Heart right ventricle (tissue), 16 donors: ENCODE results near the gene ZNF576. TPM values are rescaled to one million over a fixed set of nuclear protein-coding genes. Genes with fewer than 3 reads are reported as not detected.

Source experiments
- ATAC-seq, 8 donors: fragments of 200-7000 bp; cut with Tn5 transposase; one replicate each; pipeline ENCODE4 v1.9.1; 2020; ENCODE audit warnings: mild to moderate bottlenecking in 8 of 8, moderate library complexity in 8 of 8, moderate number of reproducible peaks in 1 of 8
- DNase-seq, 2 donors: peaks; one replicate each; pipeline ENCODE4 v3.0.0-alpha.2; 2020
- H3K27ac ChIP-seq, 10 donors: fragments of 200-600 bp; sonication (generic) in 2 of 10; one replicate each; pipeline versions ENCODE4 v1.5.0 to v1.8.0; 2020 to 2022; ENCODE audit warnings: mild to moderate bottlenecking in 3 of 10
- H3K27me3 ChIP-seq, 7 donors: fragments of 200-600 bp; one replicate each; pipeline ENCODE4 v1.8.0; 2021 to 2022; ENCODE audit warnings: mild to moderate bottlenecking in 2 of 7
- H3K36me3 ChIP-seq, 9 donors: fragments of 200-600 bp; sonication (generic) in 1 of 9; one replicate each; pipeline versions ENCODE4 v1.5.0 to v1.8.0; 2020 to 2022; ENCODE audit warnings: mild to moderate bottlenecking in 2 of 9
- H3K4me1 ChIP-seq, 9 donors: fragments of 200-600 bp; sonication (generic) in 1 of 9; one replicate each; pipeline versions ENCODE4 v1.5.0 to v1.8.0; 2020 to 2022; ENCODE audit warnings: mild to moderate bottlenecking in 4 of 9
- H3K4me3 ChIP-seq, 10 donors: fragments of 200-600 bp; sonication (generic) in 2 of 10; one replicate each; pipeline versions ENCODE4 v1.5.0 to v1.8.0; 2020 to 2022; ENCODE audit warnings: mild to moderate bottlenecking in 7 of 10, moderate library complexity in 2 of 10
- H3K9me3 ChIP-seq, 11 donors: fragments of 200-600 bp in 10 of 11; sonication (generic) in 2 of 11; one replicate each; pipeline versions ENCODE4 v1.5.0 to v1.8.0; 2013 to 2022; ENCODE audit warnings: mild to moderate bottlenecking in 2 of 11, control low read depth in 1 of 11, moderate library complexity in 1 of 11
- WGBS, 2 donors: extraction: QIAGEN DNeasy Blood & Tissue Kit; methylation state at CpG; one replicate each; pipeline ENCODE4 v1.1.7; 2013; ENCODE audit warnings: inconsistent platforms in 1 of 2; 5-methylcytosine and 5-hydroxymethylcytosine counted together
- intact Hi-C, 10 donors: fragments of 100-400 bp; cut with DNase I; formaldehyde crosslinking; loops; one replicate each; pipeline versions ENCODE4 v1.11.1 to v1.14.2; 2022
- polyA plus RNA-seq, 2 donors: library from polyadenylated mRNA; stranded (reverse); fragments of 200-250 nt; gene quantifications; one replicate each; pipeline ENCODE4 v1.2.3, GENCODE V29; 2013
- total RNA-seq, 10 donors: library from RNA; stranded (reverse); fragmentation: NEBNext Ultra II Directional in 3 of 10; extraction: Animal tissue kit (Norgen Biotek cat#: 25700) in 3 of 10; gene quantifications; one replicate each; pipeline versions ENCODE4 v1.2.1 to v1.2.4, GENCODE V29; 2021 to 2023
- TF ChIP-seq, protein P1 (sequence below), 9 donors: fragments of 200-600 bp; sonication (generic) in 2 of 9; IDR thresholded peaks; one replicate each; pipeline versions ENCODE4 v1.5.0 to v1.8.0; 2021 to 2022; ENCODE audit warnings: antibody characterized with exemption in 9 of 9, mild to moderate bottlenecking in 5 of 9, moderate library complexity in 1 of 9
- donor health status: Arrhythmogenic right ventricular cardiomyopathy.
- donor health status: ischemic (EF 13 %, LVEDD 7.1; RV severe dilation, severe dysfunction).
- donor health status: healthy with polysubstance abuse.
- donor health status: DM: no; HTN: yes; CAD: no.
- donor health status: DM: no; HTN: no; CAD: no.
- donor health status: ischemic (EF 25% LVEDD 6.9; RV normal size, moderate dysfunction).
- donor health status: ischemic (EF 25% LVEDD 5.7; RV mildly dilated, moderate dysfunction).
- donor health status: healthy.
- donor health status: DM: yes; HTN: yes; CAD: no.
- donor health status: Ischemic cardiomyopathy.
- donor health status: ischemic (EF 35%, LVEDD 5.7; RV mildly dilated, moderate dysfunction).
- donor health status: nonischemic (EF 11% LVEDD 7.7; RV severe dilation, severe dysfunction).
- donor health status: DM: yes; HTN: yes; CAD: no.
- donor health status: PGD.
- donor health status: ischemic (EF 29% LVEDD 5.4; RV normal size, mild dysfunction).
- donor health status: nonischemic (EF 23%, LVEDD 6.1; RV moderate dilation, normal function).

The ZNF576 gene
- total and polyA plus RNA-seq, 12 donors = 6.7 to 20.9 (median 12.7) TPM

DNA sequence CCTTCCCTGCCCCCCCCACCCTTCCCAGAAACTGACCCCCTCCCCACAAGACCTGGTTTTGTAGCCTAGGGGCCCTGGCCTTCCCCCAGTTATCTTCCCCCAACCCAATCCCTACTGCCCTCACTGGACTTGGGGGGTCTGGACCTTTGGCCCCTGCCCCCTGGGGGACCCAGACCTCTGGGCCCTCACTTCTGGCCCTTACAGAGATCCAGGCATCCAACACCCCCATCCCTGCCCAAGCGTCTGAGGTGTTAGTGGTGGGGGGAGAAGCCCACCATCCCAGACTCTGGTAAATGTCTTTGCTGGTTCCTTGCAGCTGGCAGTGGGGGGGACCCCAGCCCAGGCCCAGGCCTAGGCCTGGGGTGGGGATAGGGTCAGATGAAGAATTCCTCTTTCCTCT is 26.6 kb downstream of the ZNF576 start:
- 73 to 91% methylated on average over 1 of the region's 1 CpG for WGBS, 2 donors
- H3K4me1 ChIP-seq = peaks cover 0 to 26% (median 7%) of the 10 kb centered on the region in 9 donors
- ATAC-seq (no peak), DNase-seq (no peak)
- intact Hi-C loops = no loop called here
- H3K4me3 ChIP-seq = no peak overlapping the region
- H3K36me3 ChIP-seq = no peaks in the 10 kb centered on the region
- H3K27ac ChIP-seq = no peak overlapping the region
- no peaks in the 10 kb centered on the region for H3K9me3 ChIP-seq
- peaks cover 0 to 6% (median 0%) of the 10 kb centered on the region in 7 donors for H3K27me3 ChIP-seq
- TF ChIP-seq, protein P1, sequence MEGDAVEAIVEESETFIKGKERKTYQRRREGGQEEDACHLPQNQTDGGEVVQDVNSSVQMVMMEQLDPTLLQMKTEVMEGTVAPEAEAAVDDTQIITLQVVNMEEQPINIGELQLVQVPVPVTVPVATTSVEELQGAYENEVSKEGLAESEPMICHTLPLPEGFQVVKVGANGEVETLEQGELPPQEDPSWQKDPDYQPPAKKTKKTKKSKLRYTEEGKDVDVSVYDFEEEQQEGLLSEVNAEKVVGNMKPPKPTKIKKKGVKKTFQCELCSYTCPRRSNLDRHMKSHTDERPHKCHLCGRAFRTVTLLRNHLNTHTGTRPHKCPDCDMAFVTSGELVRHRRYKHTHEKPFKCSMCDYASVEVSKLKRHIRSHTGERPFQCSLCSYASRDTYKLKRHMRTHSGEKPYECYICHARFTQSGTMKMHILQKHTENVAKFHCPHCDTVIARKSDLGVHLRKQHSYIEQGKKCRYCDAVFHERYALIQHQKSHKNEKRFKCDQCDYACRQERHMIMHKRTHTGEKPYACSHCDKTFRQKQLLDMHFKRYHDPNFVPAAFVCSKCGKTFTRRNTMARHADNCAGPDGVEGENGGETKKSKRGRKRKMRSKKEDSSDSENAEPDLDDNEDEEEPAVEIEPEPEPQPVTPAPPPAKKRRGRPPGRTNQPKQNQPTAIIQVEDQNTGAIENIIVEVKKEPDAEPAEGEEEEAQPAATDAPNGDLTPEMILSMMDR (IDR thresholded peaks at IDR 0.05) = no peak

DNA sequence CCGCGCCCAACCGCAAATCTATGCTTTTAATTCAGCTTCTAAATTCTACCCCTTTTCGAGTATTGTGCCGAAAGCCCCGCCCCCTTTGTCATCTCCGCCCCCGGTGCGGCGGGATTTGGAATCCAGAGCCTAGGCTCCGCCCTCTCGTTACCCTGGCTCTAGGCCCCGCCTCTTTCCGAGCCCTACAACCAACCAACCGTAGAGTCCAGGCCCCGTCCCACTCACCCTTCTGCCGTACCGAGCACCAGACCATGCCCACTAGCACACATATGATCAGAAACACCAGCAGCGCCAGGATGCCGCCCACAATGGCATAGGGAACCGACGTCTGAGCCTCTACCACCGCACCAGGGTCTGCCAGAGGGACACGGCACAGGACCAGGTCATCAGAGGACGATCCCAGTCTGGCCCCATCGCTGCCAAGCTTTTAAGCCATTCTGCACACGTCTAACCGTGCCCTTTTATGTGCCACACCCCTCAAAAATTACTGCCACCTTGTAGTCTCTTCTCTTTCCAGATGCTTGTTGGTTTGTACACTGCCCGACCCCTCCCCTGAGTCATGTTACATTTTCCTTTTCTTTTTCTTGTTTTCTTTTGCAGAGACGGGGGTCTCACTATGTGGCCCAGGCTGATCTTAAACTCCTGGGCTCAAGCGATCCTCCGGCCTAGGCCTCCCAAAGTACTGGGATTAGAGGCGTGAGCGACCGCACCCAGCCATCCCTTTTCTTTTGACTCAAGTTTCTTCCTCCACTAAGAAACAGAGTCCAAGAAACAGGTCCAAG is 27.7 kb downstream of the ZNF576 start:
- DNase-seq (no peak), ATAC-seq (no peak)
- H3K9me3 ChIP-seq = no peaks in the 10 kb centered on the region
- 78 to 79% methylated on average over 35 of the region's 35 CpGs for WGBS, 2 donors
- H3K27me3 ChIP-seq = peaks cover 0 to 6% (median 0%) of the 10 kb centered on the region in 7 donors
- H3K36me3 ChIP-seq = no peaks in the 10 kb centered on the region
- H3K27ac ChIP-seq = no peak overlapping the region
- no peak overlapping the region for H3K4me3 ChIP-seq
- TF ChIP-seq, protein P1 (IDR thresholded peaks at IDR 0.05) = no peak
- H3K4me1 ChIP-seq = peaks cover 0 to 17% (median 7%) of the 10 kb centered on the region in 9 donors
- intact Hi-C loops = no loop called here

DNA sequence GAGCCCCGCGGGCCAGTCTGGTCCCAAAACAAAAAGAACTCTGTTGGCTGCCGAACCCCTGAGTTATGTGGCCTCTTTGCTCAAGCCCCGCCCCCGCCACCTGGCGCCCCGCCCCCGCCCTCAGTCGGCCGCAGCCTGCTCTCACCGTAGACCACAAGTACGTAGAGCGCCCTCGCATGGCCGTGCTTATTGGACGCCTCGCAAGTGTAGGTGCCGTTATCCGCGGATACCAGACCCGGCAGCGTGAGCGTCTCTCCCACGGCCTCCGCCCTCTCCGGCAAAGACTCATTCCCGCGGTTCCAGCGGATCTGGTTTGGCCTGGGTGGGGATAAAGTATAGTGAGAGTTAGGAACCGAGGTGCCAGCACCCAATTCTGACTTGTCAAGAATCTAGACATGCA is 28.5 kb downstream of the ZNF576 start:
- H3K27me3 ChIP-seq = peaks cover 0 to 6% (median 0%) of the 10 kb centered on the region in 7 donors
- H3K4me1 ChIP-seq = peaks cover 0 to 15% (median 5%) of the 10 kb centered on the region in 9 donors
- no peaks in the 10 kb centered on the region for H3K9me3 ChIP-seq
- TF ChIP-seq, protein P1 (IDR thresholded peaks at IDR 0.05) = peak in 5 of 9 donors; percentile 7 to 31 (median 14)
- H3K27ac ChIP-seq = no peak overlapping the region
- H3K36me3 ChIP-seq = no peaks in the 10 kb centered on the region
- intact Hi-C loops = no loop called here
- ATAC-seq (peak in 1 of 8 donors; percentile 25), DNase-seq (peak; percentile 21 to 63)
- 21 to 27% methylated on average over 30 of the region's 30 CpGs for WGBS, 2 donors
- H3K4me3 ChIP-seq = no peak overlapping the region

DNA sequence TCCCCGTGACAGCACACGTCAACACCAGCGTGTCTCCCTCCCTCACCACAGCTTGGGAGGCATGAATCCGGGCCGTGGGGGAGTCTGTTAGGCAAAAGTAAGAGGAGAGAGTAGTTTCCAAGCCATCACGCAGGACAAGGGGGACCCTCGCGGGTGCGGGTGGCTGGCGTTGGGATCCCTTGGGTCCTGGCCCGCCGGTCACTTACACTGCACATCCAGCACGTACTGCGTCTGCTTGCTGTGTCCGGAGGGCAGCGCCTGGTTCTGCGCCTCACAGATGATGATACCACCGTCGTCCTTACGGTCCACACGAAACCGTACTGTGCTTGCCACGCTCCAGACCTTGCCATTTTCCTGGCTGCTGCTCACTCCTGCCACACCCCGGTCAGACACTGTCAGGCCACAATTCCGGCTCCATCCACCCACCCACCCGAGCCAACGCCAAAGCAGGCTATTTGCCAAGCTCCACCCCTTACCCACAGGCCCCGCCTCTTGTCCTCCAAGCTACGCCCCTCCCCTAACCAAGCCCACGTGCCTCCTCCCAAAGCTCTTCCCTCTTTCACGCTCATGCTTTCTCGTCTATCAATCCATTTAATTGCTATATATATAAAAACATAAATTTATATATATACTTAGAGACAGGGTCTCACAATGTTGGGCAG is 29.7 kb downstream of the ZNF576 start:
- intact Hi-C loops = no loop called here
- H3K27ac ChIP-seq = no peak overlapping the region
- no peaks in the 10 kb centered on the region for H3K36me3 ChIP-seq
- TF ChIP-seq, protein P1 (IDR thresholded peaks at IDR 0.05) = no peak
- 73% methylated on average over 32 of the region's 32 CpGs for WGBS, 2 donors
- H3K9me3 ChIP-seq = no peaks in the 10 kb centered on the region
- peaks cover 0 to 7% (median 0%) of the 10 kb centered on the region in 9 donors for H3K4me1 ChIP-seq
- no peak overlapping the region for H3K4me3 ChIP-seq
- ATAC-seq (peak in 3 of 8 donors; percentile 25 to 36 (median 27)), DNase-seq (peak in 1 of 2 donors; percentile 24)
- H3K27me3 ChIP-seq = peaks cover 0 to 6% (median 0%) of the 10 kb centered on the region in 7 donors
